K562 (cell line): ENCODE data around the gene INS. TPM values are rescaled to one million over a fixed set of nuclear protein-coding genes. Genes with fewer than 3 reads are reported as not detected.

Experiments
- ATAC-seq: fragments of 200-7000 bp; cut with Tn5 transposase; 3 replicates; pipeline ENCODE4 v1.9.1; 2020; ENCODE audit warnings: moderate library complexity
- BruUV-seq: library from RNA; stranded (reverse); fragments of 400-500 nt; replicated peaks from 2 replicates; lab custom pipeline; 2021; lab: Mats Ljungman, UMichigan
- CTCF ChIA-PET: fragments of 300-600 bp; formaldehyde crosslinking; extraction: SDS; loops from one replicate; lab custom pipeline; 2021; ENCODE audit warnings: low intra/inter-chr PET ratio; lab: Yijun Ruan, JAX
- POLR2A ChIA-PET: fragments of 300-600, 350-650 bp; sonication (Branson Sonifier 250); formaldehyde crosslinking; extraction: SDS; loops from one replicate; lab custom pipeline; 2021; ENCODE audit warnings: antibody characterized with exemption, inconsistent platforms; lab: Yijun Ruan, JAX
- DNase-seq, 4 experiments: peaks; one replicate each; pipeline versions ENCODE4 v3.0.0 to v3.0.0-alpha.2; 2011 to 2018; ENCODE audit warnings: low spot score in 3 of 4, mixed read lengths in 3 of 4; ENCODE audit errors: extremely low read depth in 1 of 4
- FAIRE-seq: peaks from 2 replicates; lab custom pipeline; 2011; peaks lifted over from hg19 to GRCh38; lab: Jason Lieb, UNC
- H2AFZ ChIP-seq: 2 replicates; pipeline ENCODE4 v1.6.0; 2011; ENCODE audit warnings: low read depth, low read length, control low read depth, inconsistent platforms
- H3K27ac ChIP-seq: fragments of 200-600 bp; 3 replicates; pipeline ENCODE4 v1.8.0; 2011; ENCODE audit warnings: low read depth, mild to moderate bottlenecking, control low read depth, inconsistent platforms, low read length, moderate library complexity, mixed read lengths; ENCODE audit errors: extremely low read depth
- H3K27me3 ChIP-seq, 2 experiments: fragments of 300-600 bp in 1 of 2; 2 replicates in 1 of 2; 3 replicates in 1 of 2; pipeline versions ENCODE4 v1.6.0 to v1.8.0; 2011; ENCODE audit warnings: inconsistent platforms in 2 of 2, low read length in 2 of 2, mild to moderate bottlenecking in 1 of 2, mixed read lengths in 1 of 2, moderate library complexity in 1 of 2; ENCODE audit not compliant: control insufficient read depth in 2 of 2, insufficient read depth in 2 of 2
- H3K36me3 ChIP-seq: fragments of 300-600 bp; 3 replicates; pipeline ENCODE4 v1.8.0; 2011; ENCODE audit warnings: mild to moderate bottlenecking, low read length, inconsistent platforms; ENCODE audit not compliant: control insufficient read depth, insufficient read depth
- H3K4me1 ChIP-seq, 2 experiments: fragments of 200-600 bp in 1 of 2; replicated peaks in 1 of 2; 2 replicates in 1 of 2; 3 replicates in 1 of 2; pipeline versions ENCODE4 v1.5.1 to v1.8.0; 2011; ENCODE audit warnings: inconsistent platforms in 2 of 2, low read length in 2 of 2, mild to moderate bottlenecking in 1 of 2, mixed read lengths in 1 of 2, moderate library complexity in 1 of 2; ENCODE audit not compliant: control insufficient read depth in 2 of 2, insufficient read depth in 2 of 2
- H3K4me2 ChIP-seq: 2 replicates; pipeline ENCODE4 v1.6.1; 2011; ENCODE audit warnings: low read length, control low read depth, inconsistent platforms, mixed read lengths; ENCODE audit not compliant: insufficient read depth
- H3K4me3 ChIP-seq: fragments of 200-600 bp; sonication (generic), shearing (Covaris generic); 2 replicates; pipeline ENCODE4 v1.5.1; 2016; ENCODE audit warnings: control low read depth, inconsistent platforms
- H3K79me2 ChIP-seq: fragments of 200-600 bp; 3 replicates; pipeline ENCODE4 v1.8.0; 2011; ENCODE audit warnings: low read length, inconsistent platforms; ENCODE audit not compliant: control insufficient read depth, insufficient read depth
- H3K9ac ChIP-seq, 2 experiments: 2 replicates each; pipeline versions ENCODE4 v1.6.0 to v1.6.1; 2011; ENCODE audit warnings: low read depth in 2 of 2, low read length in 2 of 2, control low read depth in 1 of 2, inconsistent platforms in 1 of 2, mild to moderate bottlenecking in 1 of 2, mixed read lengths in 1 of 2; ENCODE audit not compliant: insufficient read depth in 1 of 2
- H3K9me1 ChIP-seq: one replicate; pipeline ENCODE4 v1.6.0; 2011; ENCODE audit warnings: inconsistent platforms, mild to moderate bottlenecking, low read length, moderate library complexity; ENCODE audit not compliant: control insufficient read depth, insufficient read depth
- H3K9me3 ChIP-seq: replicated peaks from 2 replicates; pipeline ENCODE4 v1.5.1; 2011; ENCODE audit warnings: low read depth, low read length, inconsistent platforms; ENCODE audit not compliant: control insufficient read depth, insufficient read depth
- H4K20me1 ChIP-seq: replicated peaks from 2 replicates; pipeline ENCODE4 v1.6.1; 2011; ENCODE audit warnings: low read length, inconsistent platforms, mixed read lengths; ENCODE audit not compliant: control insufficient read depth, insufficient read depth
- BCOR ChIP-seq: fragments of 450-650 bp; IDR thresholded peaks from 2 replicates; pipeline ENCODE4 v1.6.1; 2016
- CEBPZ ChIP-seq: fragments of 150-350 bp; IDR thresholded peaks from 2 replicates; pipeline ENCODE4 v1.6.1; 2014; ENCODE audit warnings: low read depth, mild to moderate bottlenecking, low read length, borderline replicate concordance
- PHF20 ChIP-seq: fragments of 450-650 bp; IDR thresholded peaks from 2 replicates; pipeline ENCODE4 v1.6.1; 2018; ENCODE audit not compliant: partially characterized antibody
- POLR3G ChIP-seq: IDR thresholded peaks from 2 replicates; pipeline ENCODE4 v1.6.1; 2011; ENCODE audit not compliant: insufficient read length, insufficient replicate concordance; ENCODE audit errors: extremely low read depth
- RCOR1 ChIP-seq, 2 experiments: IDR thresholded peaks; 2 replicates each; pipeline ENCODE4 v1.6.1; 2012; ENCODE audit warnings: low read depth in 2 of 2, low read length in 2 of 2, borderline replicate concordance in 1 of 2, improper control_type of control experiment in 1 of 2
- ZNF217 ChIP-seq: sonication (generic); formaldehyde crosslinking; IDR thresholded peaks from 2 replicates; pipeline ENCODE4 v1.8.0; 2022; ENCODE audit warnings: mild to moderate bottlenecking, missing genetic modification reagents
- WGBS: fragments of 100-300 bp; shearing (Covaris generic); methylation state at CpG from one replicate; pipeline ENCODE4 v1.1.6; 2016; ENCODE audit warnings: low coverage, mixed read lengths; ENCODE audit not compliant: insufficient coverage; ENCODE audit errors: missing lambda C conversion rate; 5-methylcytosine and 5-hydroxymethylcytosine counted together
- in situ Hi-C: fragments of 300-500 bp; cut with MboI; formaldehyde crosslinking; loops from 4 replicates; pipeline ENCODE4 v1.15.0; 2018; ENCODE audit warnings: inconsistent platforms, mixed read lengths
- intact Hi-C: fragments of 100-400 bp; cut with micrococcal nuclease; formaldehyde crosslinking; loops from 2 replicates; pipeline ENCODE4 v1.14.2; 2022
- polyA plus RNA-seq, 8 experiments: library from polyadenylated mRNA; depleted of rRNA in 4 of 8; stranded (reverse) in 5 of 8; unstranded in 3 of 8; fragments of >200 nt; fragmentation: Nextera tagmentation in 2 of 8; fragmentation: Illumina TruSeq in 1 of 8; extraction: Ambion mirVana in 2 of 8; extraction: Trizol in 1 of 8; gene quantifications; 2 replicates each; pipeline versions ENCODE4 v1.2.1 to v1.2.3, GENCODE V29; 2011 to 2014; ENCODE audit warnings: inconsistent platforms in 1 of 8, missing spikeins in 1 of 8
- total RNA-seq, 7 experiments: library from RNA; depleted of rRNA in 6 of 7; stranded (reverse); fragments of >200 nt in 6 of 7; fragmentation: Illumina TruSeq in 2 of 7; extraction: Trizol in 2 of 7; gene quantifications; 2 replicates each; pipeline versions ENCODE4 v1.2.1 to v1.2.3, GENCODE V29; 2011 to 2021; ENCODE audit warnings: low replicate concordance in 1 of 7
- TF ChIP-seq, protein P1 (sequence below): fragments of 450-650 bp; IDR thresholded peaks from 2 replicates; pipeline ENCODE4 v1.6.1; 2018; ENCODE audit warnings: mild to moderate bottlenecking, low read depth; ENCODE audit not compliant: partially characterized antibody

Gene INS
- total and polyA plus RNA-seq, 9 of the 15 experiments (the other 6 are each of a cell fraction or from before 2014, with no cell fraction given), result not detected

DNA sequence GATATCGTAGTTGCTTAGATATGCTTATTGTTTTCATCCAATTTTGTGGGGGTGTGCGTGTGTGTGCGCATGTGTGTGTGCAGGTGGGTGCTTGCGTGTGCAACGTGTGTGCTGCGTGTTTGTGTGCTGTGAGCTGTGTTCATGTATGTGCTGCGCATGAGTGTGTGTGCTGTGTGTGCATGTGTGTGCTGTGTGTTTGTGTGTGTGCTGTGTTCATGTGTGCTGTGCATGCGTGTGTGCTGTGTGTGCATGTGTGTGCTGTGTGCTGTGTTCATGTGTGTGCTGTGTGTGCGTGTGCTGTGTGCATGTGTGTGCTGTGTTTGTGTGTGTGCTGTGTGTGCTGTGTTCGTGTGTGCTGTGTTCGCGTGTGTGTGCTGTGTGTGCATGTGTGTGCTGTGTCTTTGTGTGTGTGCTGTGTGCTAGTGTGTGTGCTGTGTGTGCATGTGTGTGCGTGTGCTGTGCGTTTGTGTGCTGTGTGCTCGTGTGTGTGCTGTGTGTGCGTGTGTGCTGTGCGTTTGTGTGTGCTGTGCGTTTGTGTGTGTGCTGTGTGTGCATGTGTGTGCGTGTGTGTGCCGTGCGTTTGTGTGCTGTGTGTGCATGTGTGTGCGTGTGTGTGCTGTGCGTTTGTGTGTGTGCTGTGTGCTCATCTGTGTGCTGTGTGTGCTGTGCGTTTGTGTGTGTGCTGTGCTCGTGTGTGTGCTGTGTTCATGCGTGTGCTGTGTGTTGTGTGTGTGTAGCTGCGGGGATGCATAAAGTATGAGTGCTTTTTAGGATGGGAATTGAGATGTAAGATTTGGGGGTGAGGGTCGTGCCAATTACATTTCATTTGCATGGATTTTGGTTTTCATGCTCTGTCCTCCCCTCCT, 29.4 kb downstream of the INS start:
- whole genome bisulfite sequencing, result 16% methylated on average over 27 of the region's 28 CpGs
- CTCF ChIA-PET, result no interaction called here
- ATAC-seq (no peak), FAIRE-seq (no peak), DNase-seq (no peak)
- Histone ChIP-seq H3K9me1 (no peaks in the 10 kb centered on the region), H4K20me1 (no peaks in the 10 kb centered on the region), H2AFZ (no peak overlapping the region), H3K9me3 (0 out of 2 replicates have a peak, but pooled peaks cover 3% of the 10 kb centered on the region), H3K27ac (no peak overlapping the region), H3K4me2 (no peak overlapping the region), H3K36me3 (no peaks in the 10 kb centered on the region), H3K4me1 (peaks cover 0 to 14% of the 10 kb centered on the region in 2 experiments; a peak in 1 of 5 replicates), H3K27me3 (peaks cover 7 to 51% of the 10 kb centered on the region in 2 experiments; a peak in 3 of 5 replicates), H3K9ac (no peak overlapping the region), H3K79me2 (no peaks in the 10 kb centered on the region), H3K4me3 (no peak overlapping the region)
- BruUV-seq, result no TSS peak
- TF ChIP-seq PHF20, result peak; percentile 24
- TF ChIP-seq BCOR, result no peak
- in situ Hi-C loops (no loop called here), intact Hi-C loops (no loop called here)
- POLR2A ChIA-PET, result no interaction called here

DNA sequence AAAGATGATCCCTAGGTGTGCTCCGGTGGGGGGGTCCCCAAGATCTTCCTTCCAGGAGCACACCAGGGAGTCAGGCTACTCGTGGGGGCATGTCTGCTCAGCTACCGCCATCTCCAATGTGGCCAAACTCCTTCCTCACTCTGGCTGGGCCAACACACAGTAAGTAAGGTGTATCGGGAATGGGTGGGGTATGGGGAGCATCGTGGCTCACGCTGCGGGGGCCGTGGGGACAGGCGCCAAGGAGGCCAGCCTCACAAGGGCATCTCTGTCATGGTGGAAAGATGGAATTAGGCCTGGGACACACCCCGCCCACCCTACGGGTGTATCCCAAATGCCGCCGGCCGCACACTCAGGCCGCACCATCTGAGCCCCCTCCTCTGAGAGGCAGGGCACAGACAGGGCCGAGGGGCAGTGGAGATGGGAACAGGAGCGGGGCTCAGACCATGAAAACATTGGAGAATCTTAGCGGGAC, 30.1 kb downstream of the INS start:
- 23% methylated on average over 9 of the region's 18 CpGs for WGBS
- Histone ChIP-seq H3K79me2 (no peaks in the 10 kb centered on the region), H2AFZ (no peak overlapping the region), H3K9ac (no peak overlapping the region), H3K9me1 (no peaks in the 10 kb centered on the region), H3K4me3 (no peak overlapping the region), H3K36me3 (no peaks in the 10 kb centered on the region), H4K20me1 (no peaks in the 10 kb centered on the region), H3K4me1 (peaks cover 0 to 13% of the 10 kb centered on the region in 2 experiments; a peak in 1 of 5 replicates), H3K27ac (no peak overlapping the region), H3K4me2 (no peak overlapping the region), H3K9me3 (0 out of 2 replicates have a peak, but pooled peaks cover 3% of the 10 kb centered on the region), H3K27me3 (peaks cover 4 to 44% of the 10 kb centered on the region in 2 experiments; a peak in 3 of 5 replicates)
- ATAC-seq, result no peak
- FAIRE-seq, result no peak
- in situ Hi-C loops (no loop called here), intact Hi-C loops (no loop called here)
- POLR2A ChIA-PET, result no interaction called here
- no peak for DNase-seq
- no peak for TF ChIP-seq CEBPZ
- TF ChIP-seq ZNF217 (CRISPR knock-in tag), result no peak
- TF ChIP-seq, protein P1, sequence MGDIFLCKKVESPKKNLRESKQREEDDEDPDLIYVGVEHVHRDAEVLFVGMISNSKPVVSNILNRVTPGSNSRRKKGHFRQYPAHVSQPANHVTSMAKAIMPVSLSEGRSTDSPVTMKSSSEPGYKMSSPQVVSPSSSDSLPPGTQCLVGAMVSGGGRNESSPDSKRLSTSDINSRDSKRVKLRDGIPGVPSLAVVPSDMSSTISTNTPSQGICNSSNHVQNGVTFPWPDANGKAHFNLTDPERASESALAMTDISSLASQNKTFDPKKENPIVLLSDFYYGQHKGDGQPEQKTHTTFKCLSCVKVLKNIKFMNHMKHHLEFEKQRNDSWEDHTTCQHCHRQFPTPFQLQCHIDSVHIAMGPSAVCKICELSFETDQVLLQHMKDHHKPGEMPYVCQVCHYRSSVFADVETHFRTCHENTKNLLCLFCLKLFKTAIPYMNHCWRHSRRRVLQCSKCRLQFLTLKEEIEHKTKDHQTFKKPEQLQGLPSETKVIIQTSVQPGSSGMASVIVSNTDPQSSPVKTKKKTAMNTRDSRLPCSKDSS, result no peak
- no peak for TF ChIP-seq POLR3G
- TF ChIP-seq RCOR1 (IDR thresholded peaks at IDR 0.05; ENCODE audit: borderline replicate concordance in 1 of 2, low read depth in 2 of 2, low read length in 2 of 2), result no peak
- CTCF ChIA-PET, result no interaction called here
- no TSS peak for BruUV-seq
